RWPE1 (cell line): ENCODE measurements around the gene LRRFIP1.

Source experiments
- CTCF ChIA-PET: fragments of 350-600 bp; sonication (Branson Sonifier 250); formaldehyde crosslinking; extraction: SDS; loops from one replicate; lab custom pipeline; 2021; lab: Yijun Ruan, JAX
- POLR2A ChIA-PET: fragments of 400-600 bp; formaldehyde crosslinking; extraction: SDS; loops from one replicate; lab custom pipeline; 2020; ENCODE audit warnings: antibody characterized with exemption; ENCODE audit not compliant: low non-redundant PET; lab: Yijun Ruan, JAX
- DNase-seq: peaks from one replicate; pipeline ENCODE4 v3.0.0; 2012; ENCODE audit warnings: low spot score
- H3K27ac ChIP-seq: fragments of 450-650 bp; 2 replicates; pipeline ENCODE4 v1.5.1; 2017
- TF ChIP-seq, protein P1 (sequence below): fragments of 450-650 bp; conservative IDR thresholded peaks from 2 replicates; pipeline ENCODE4 v1.5.1; 2017; ENCODE audit warnings: low read depth, mild to moderate bottlenecking

LRRFIP1 gene

DNA sequence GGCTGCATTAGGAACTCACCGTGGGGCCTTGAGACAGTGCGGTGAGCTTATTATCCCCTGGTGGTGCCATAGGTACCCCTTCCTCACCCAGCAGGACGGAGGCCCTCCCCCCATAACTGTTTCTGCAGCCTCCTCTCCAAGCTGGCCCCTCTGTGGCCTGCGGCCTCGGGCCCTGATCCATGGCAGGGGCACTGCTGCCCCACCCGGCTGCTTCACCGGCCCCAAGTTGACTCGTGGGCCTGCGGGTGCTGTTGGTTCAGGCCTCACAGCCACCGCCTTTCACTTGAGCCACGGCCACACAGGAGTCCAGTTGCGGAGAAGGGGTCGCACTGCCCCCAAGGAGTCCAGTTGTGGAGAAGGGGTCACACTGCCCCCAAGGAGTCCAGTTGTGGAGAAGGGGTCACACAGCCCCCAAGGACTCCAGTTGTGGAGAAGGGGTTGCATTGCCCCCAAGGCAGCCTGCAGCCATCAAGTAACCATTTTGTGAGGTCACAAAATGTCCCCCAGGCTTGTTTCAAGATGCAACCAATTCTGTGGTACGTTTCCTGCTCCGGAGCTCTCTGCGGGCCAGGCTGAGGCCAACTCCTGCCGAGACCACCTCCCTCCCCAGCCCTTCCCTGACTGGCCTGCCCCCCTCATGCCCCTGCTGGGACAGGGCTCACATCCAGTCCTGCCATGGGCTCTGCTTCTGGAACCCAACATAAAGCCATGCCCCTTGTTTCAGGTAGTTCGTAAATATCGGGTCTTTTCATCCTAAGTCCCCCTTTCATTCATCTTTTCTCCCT, 4.6 kb downstream of the LRRFIP1 start:
- no peak overlapping the region for H3K27ac ChIP-seq
- ChIA-PET POLR2A (no interaction called here), CTCF (no interaction called here)
- DNase-seq = no peak
- TF ChIP-seq, protein P1, sequence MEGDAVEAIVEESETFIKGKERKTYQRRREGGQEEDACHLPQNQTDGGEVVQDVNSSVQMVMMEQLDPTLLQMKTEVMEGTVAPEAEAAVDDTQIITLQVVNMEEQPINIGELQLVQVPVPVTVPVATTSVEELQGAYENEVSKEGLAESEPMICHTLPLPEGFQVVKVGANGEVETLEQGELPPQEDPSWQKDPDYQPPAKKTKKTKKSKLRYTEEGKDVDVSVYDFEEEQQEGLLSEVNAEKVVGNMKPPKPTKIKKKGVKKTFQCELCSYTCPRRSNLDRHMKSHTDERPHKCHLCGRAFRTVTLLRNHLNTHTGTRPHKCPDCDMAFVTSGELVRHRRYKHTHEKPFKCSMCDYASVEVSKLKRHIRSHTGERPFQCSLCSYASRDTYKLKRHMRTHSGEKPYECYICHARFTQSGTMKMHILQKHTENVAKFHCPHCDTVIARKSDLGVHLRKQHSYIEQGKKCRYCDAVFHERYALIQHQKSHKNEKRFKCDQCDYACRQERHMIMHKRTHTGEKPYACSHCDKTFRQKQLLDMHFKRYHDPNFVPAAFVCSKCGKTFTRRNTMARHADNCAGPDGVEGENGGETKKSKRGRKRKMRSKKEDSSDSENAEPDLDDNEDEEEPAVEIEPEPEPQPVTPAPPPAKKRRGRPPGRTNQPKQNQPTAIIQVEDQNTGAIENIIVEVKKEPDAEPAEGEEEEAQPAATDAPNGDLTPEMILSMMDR = no peak

GRCh38 chr2:237633061-237633561, 5.7 kb downstream of the LRRFIP1 start:
- ChIA-PET POLR2A (no interaction called here), CTCF (no interaction called here)
- TF ChIP-seq, protein P1 = no peak
- no peak for DNase-seq
- H3K27ac ChIP-seq = no peak overlapping the region

GRCh38 chr2:237636578-237636977, 9.2 kb downstream of the LRRFIP1 start:
- TF ChIP-seq, protein P1 = no peak
- no peak for DNase-seq
- no peak overlapping the region for H3K27ac ChIP-seq
- CTCF ChIA-PET = no interaction called here
- POLR2A ChIA-PET = no interaction called here

GRCh38 chr2:237637429-237638135, 10.2 kb downstream of the LRRFIP1 start:
- ChIA-PET CTCF (no interaction called here), POLR2A (no interaction called here)
- no peak for DNase-seq
- H3K27ac ChIP-seq = no peak overlapping the region
- TF ChIP-seq, protein P1 = no peak

GRCh38 chr2:237638176-237638575, 10.8 kb downstream of the LRRFIP1 start:
- DNase-seq = no peak
- ChIA-PET POLR2A (no interaction called here), CTCF (no interaction called here)
- TF ChIP-seq, protein P1 = no peak
- no peak overlapping the region for H3K27ac ChIP-seq

- ChIA-PET POLR2A (no interaction called here), CTCF (no interaction called here)
- DNase-seq = no peak
- TF ChIP-seq, protein P1 = no peak
- no peak overlapping the region for H3K27ac ChIP-seq
Observed at GRCh38 chr2:237639052-237639835, 11.9 kb downstream of the LRRFIP1 start.
